Measurements from ENCODE around the gene NEURL1. TPM values are rescaled to one million over a fixed set of nuclear protein-coding genes. Genes with fewer than 3 reads are reported as not detected.

The NEURL1 gene
- total and polyA plus RNA-seq, 2 donors (not counting 1 experiment from before 2014, with no cell fraction given), result 0.30 to 0.57 TPM

GRCh38 chr10:103585011-103585405 is 91.5 kb downstream of the NEURL1 start:
- ATAC-seq (ENCODE audit: low read depth) (no peak), DNase-seq (no peak)
- POLR2A ChIA-PET, result no interaction called here
- no peaks in the 10 kb centered on the region for H3K36me3 ChIP-seq (replicated peaks in 1 of 2; ENCODE audit: control extremely low read depth in 1 of 2, control insufficient read depth in 1 of 2, extremely low read depth in 1 of 2, insufficient read depth in 2 of 2, low read length in 1 of 2)
- no peaks in the 10 kb centered on the region for H4K20me1 ChIP-seq (ENCODE audit: control insufficient read depth, insufficient read depth, low read length, poor library complexity, severe bottlenecking)
- Mint-ChIP-seq H3K4me1 (peaks cover 7% of the 10 kb centered on the region), H3K27me3 (no peaks in the 10 kb centered on the region), H3K9me3 (ENCODE audit: insufficient read depth) (no peaks in the 10 kb centered on the region), H3K27ac (no peak overlapping the region), H3K4me3 (peak overlapping the region; percentile 67)
- H3K4me3 ChIP-seq (ENCODE audit: control extremely low read depth in 1 of 5, extremely low read depth in 1 of 5, insufficient read depth in 1 of 5, low read depth in 2 of 5, low read length in 4 of 5), result peak overlapping the region in 3 of 5 experiments; percentile 60 to 65 (median 64)
- TF ChIP-seq EZH2 (IDR thresholded peaks at IDR 0.05; ENCODE audit: borderline replicate concordance, insufficient read depth, low read depth, low read length, poor library complexity, severe bottlenecking), result no peak
- TF ChIP-seq CTCF (IDR thresholded peaks at IDR 0.05), result no peak
- peak overlapping the region; percentile 74 for H3K4me2 ChIP-seq (replicated peaks; ENCODE audit: low read depth, low read length, poor library complexity, severe bottlenecking)
- peaks cover 3% of the 10 kb centered on the region in 2 donors for H3K4me1 ChIP-seq (ENCODE audit: control insufficient read depth in 2 of 2, insufficient read depth in 2 of 2, low read length in 2 of 2)
- peaks cover 0 to 8% (median 0%) of the 10 kb centered on the region in 3 donors for H3K9me3 ChIP-seq (ENCODE audit: control extremely low read depth in 1 of 3, control insufficient read depth in 2 of 3, insufficient read depth in 1 of 3, low read length in 2 of 3)
- intact Hi-C loops (cut with micrococcal nuclease), result no loop called here
- H3K9ac ChIP-seq (ENCODE audit: low read length), result peak overlapping the region; percentile 70
- no peak overlapping the region for H3K27ac ChIP-seq (ENCODE audit: low read length in 2 of 2)
- CTCF ChIA-PET, result interaction anchor here (1.3 to 1.4 kb wide), 2 partner anchors 9 to 101 kb away, joined by 3 to 4 read pairs; no protein-coding TSS in a partner anchor
- WGBS (ENCODE audit: insufficient coverage), result 82% methylated on average over 30 of the region's 32 CpGs
- no peaks in the 10 kb centered on the region for H3K79me2 ChIP-seq (ENCODE audit: control insufficient read depth, insufficient read depth, low read length)
- peak overlapping the region; percentile 79 for H2AFZ ChIP-seq (ENCODE audit: insufficient read depth, low read depth, low read length, poor library complexity, severe bottlenecking)
- no peaks in the 10 kb centered on the region for H3K27me3 ChIP-seq (replicated peaks in 1 of 4; ENCODE audit: control extremely low read depth in 1 of 4, control insufficient read depth in 3 of 4, insufficient read depth in 4 of 4, low read length in 3 of 4)

- H3K4me3 Mint-ChIP-seq, result no peak overlapping the region
- CTCF ChIA-PET, result interaction anchor here (0.6 to 1.1 kb wide), 2 partner anchors 10 to 70 kb away, joined by 3 read pairs; no protein-coding TSS in a partner anchor
Measured at GRCh38 chr10:103587073-103587472, 93.6 kb downstream of the NEURL1 start.

More at GRCh38 chr10:103587073-103587472, 93.6 kb downstream of the NEURL1 start:
- Histone ChIP-seq H4K20me1 (ENCODE audit: control insufficient read depth, insufficient read depth, low read length, poor library complexity, severe bottlenecking) (no peaks in the 10 kb centered on the region), H3K4me3 (ENCODE audit: control extremely low read depth in 1 of 5, extremely low read depth in 1 of 5, insufficient read depth in 1 of 5, low read depth in 2 of 5, low read length in 4 of 5) (no peak overlapping the region), H3K36me3 (replicated peaks in 1 of 2; ENCODE audit: control extremely low read depth in 1 of 2, control insufficient read depth in 1 of 2, extremely low read depth in 1 of 2, insufficient read depth in 2 of 2, low read length in 1 of 2) (no peaks in the 10 kb centered on the region), H3K27me3 (replicated peaks in 1 of 4; ENCODE audit: control extremely low read depth in 1 of 4, control insufficient read depth in 3 of 4, insufficient read depth in 4 of 4, low read length in 3 of 4) (no peaks in the 10 kb centered on the region), H3K4me1 (ENCODE audit: control insufficient read depth in 2 of 2, insufficient read depth in 2 of 2, low read length in 2 of 2) (peaks cover 3% of the 10 kb centered on the region in 2 donors), H3K9ac (ENCODE audit: low read length) (no peak overlapping the region), H3K79me2 (ENCODE audit: control insufficient read depth, insufficient read depth, low read length) (no peaks in the 10 kb centered on the region), H2AFZ (ENCODE audit: insufficient read depth, low read depth, low read length, poor library complexity, severe bottlenecking) (no peak overlapping the region), H3K4me2 (replicated peaks; ENCODE audit: low read depth, low read length, poor library complexity, severe bottlenecking) (no peak overlapping the region), H3K9me3 (ENCODE audit: control extremely low read depth in 1 of 3, control insufficient read depth in 2 of 3, insufficient read depth in 1 of 3, low read length in 2 of 3) (peaks cover 0 to 8% (median 0%) of the 10 kb centered on the region in 3 donors), H3K27ac (ENCODE audit: low read length in 2 of 2) (no peak overlapping the region)
- Mint-ChIP-seq H3K4me1 (peaks cover 7% of the 10 kb centered on the region), H3K27me3 (no peaks in the 10 kb centered on the region), H3K27ac (no peak overlapping the region), H3K9me3 (ENCODE audit: insufficient read depth) (no peaks in the 10 kb centered on the region)
- ATAC-seq (ENCODE audit: low read depth) (no peak), DNase-seq (no peak)
- intact Hi-C loops (cut with micrococcal nuclease), result no loop called here
- POLR2A ChIA-PET, result no interaction called here
- TF ChIP-seq CTCF (IDR thresholded peaks at IDR 0.05), result no peak
- no peak for TF ChIP-seq EZH2 (IDR thresholded peaks at IDR 0.05; ENCODE audit: borderline replicate concordance, insufficient read depth, low read depth, low read length, poor library complexity, severe bottlenecking)
